Measurements from ENCODE around the gene EXO1. TPM values are rescaled to one million over a fixed set of nuclear protein-coding genes. Genes with fewer than 3 reads are reported as not detected.
A peak's percentile ranks its signal among the peaks of the same experiment; 100 is the strongest.

EXO1 gene
- total and polyA plus RNA-seq, 9 of the 15 experiments (the other 6 are each of a cell fraction or from before 2014, with no cell fraction given): 36.0 to 125 (median 83.9) TPM

GRCh38 chr1:241800640-241801039 is 47.4 kb upstream of the EXO1 start:
- ChIA-PET POLR2A (interaction anchor here (1.6 kb wide), 1 partner anchor 18 kb away, joined by 5 read pairs; no protein-coding TSS in a partner anchor), CTCF (ENCODE audit: low intra/inter-chr PET ratio) (no interaction called here)
- no peak for ATAC-seq
- Histone ChIP-seq H2AFZ (ENCODE audit: low read depth, low read length) (no peak overlapping the region), H3K9me1 (ENCODE audit: control insufficient read depth, insufficient read depth, low read length) (no peaks in the 10 kb centered on the region), H3K36me3 (ENCODE audit: control insufficient read depth, insufficient read depth, low read length) (no peaks in the 10 kb centered on the region), H3K4me2 (ENCODE audit: insufficient read depth, low read length) (no peak overlapping the region), H3K27me3 (ENCODE audit: control insufficient read depth in 2 of 2, insufficient read depth in 2 of 2, low read length in 2 of 2) (no peaks in the 10 kb centered on the region), H3K27ac (ENCODE audit: extremely low read depth, low read depth, low read length) (no peak overlapping the region), H3K4me3 (no peak overlapping the region), H4K20me1 (replicated peaks; ENCODE audit: control insufficient read depth, insufficient read depth, low read length) (no peaks in the 10 kb centered on the region), H3K4me1 (replicated peaks in 1 of 2; ENCODE audit: control insufficient read depth in 2 of 2, insufficient read depth in 2 of 2, low read length in 2 of 2) (no peaks in the 10 kb centered on the region; a peak in 1 of 5 replicates), H3K79me2 (ENCODE audit: control insufficient read depth, insufficient read depth, low read length) (no peaks in the 10 kb centered on the region), H3K9ac (ENCODE audit: insufficient read depth in 1 of 2, low read depth in 2 of 2, low read length in 2 of 2) (no peak overlapping the region), H3K9me3 (replicated peaks; ENCODE audit: control insufficient read depth, insufficient read depth, low read depth, low read length) (no peaks in the 10 kb centered on the region)
- in situ Hi-C loops (cut with MboI): no loop called here
- intact Hi-C loops (cut with micrococcal nuclease): no loop called here
- BruUV-seq (replicated peaks): no TSS peak
- 44% methylated on average over 3 of the region's 3 CpGs for WGBS (ENCODE audit: insufficient coverage, low coverage, missing lambda C conversion rate)
- no peak for DNase-seq (ENCODE audit: extremely low read depth in 1 of 4, low spot score in 3 of 4)
- no peak for FAIRE-seq
- TF ChIP-seq DACH1 (IDR thresholded peaks at IDR 0.05; ENCODE audit: partially characterized antibody) (peak; percentile 80), PHB (CRISPR knock-in tag; IDR thresholded peaks at IDR 0.05) (no peak)

- Histone ChIP-seq H3K9me3 (replicated peaks; ENCODE audit: control insufficient read depth, insufficient read depth, low read depth, low read length) (no peaks in the 10 kb centered on the region), H2AFZ (ENCODE audit: low read depth, low read length) (no peak overlapping the region), H3K36me3 (ENCODE audit: control insufficient read depth, insufficient read depth, low read length) (no peaks in the 10 kb centered on the region), H3K27me3 (ENCODE audit: control insufficient read depth in 2 of 2, insufficient read depth in 2 of 2, low read length in 2 of 2) (no peaks in the 10 kb centered on the region), H4K20me1 (replicated peaks; ENCODE audit: control insufficient read depth, insufficient read depth, low read length) (no peaks in the 10 kb centered on the region), H3K4me3 (no peak overlapping the region), H3K27ac (ENCODE audit: extremely low read depth, low read depth, low read length) (no peak overlapping the region), H3K9me1 (ENCODE audit: control insufficient read depth, insufficient read depth, low read length) (no peaks in the 10 kb centered on the region), H3K4me2 (ENCODE audit: insufficient read depth, low read length) (no peak overlapping the region), H3K79me2 (ENCODE audit: control insufficient read depth, insufficient read depth, low read length) (no peaks in the 10 kb centered on the region), H3K4me1 (replicated peaks in 1 of 2; ENCODE audit: control insufficient read depth in 2 of 2, insufficient read depth in 2 of 2, low read length in 2 of 2) (peaks cover 6 to 15% of the 10 kb centered on the region in 2 experiments), H3K9ac (ENCODE audit: insufficient read depth in 1 of 2, low read depth in 2 of 2, low read length in 2 of 2) (no peak overlapping the region)
- POLR2A ChIA-PET: interaction anchor here (0.9 kb wide), 1 partner anchor 8 kb away, joined by 3 read pairs; no protein-coding TSS in a partner anchor
- intact Hi-C loops (cut with micrococcal nuclease) (no loop called here), in situ Hi-C loops (cut with MboI) (no loop called here)
- DNase-seq (ENCODE audit: extremely low read depth in 1 of 4, low spot score in 3 of 4) (no peak), ATAC-seq (no peak), FAIRE-seq (no peak)
- CTCF ChIA-PET (ENCODE audit: low intra/inter-chr PET ratio): no interaction called here
- no TSS peak for BruUV-seq (replicated peaks)
- 74% methylated on average over 3 of the region's 3 CpGs for WGBS (ENCODE audit: insufficient coverage, low coverage, missing lambda C conversion rate)
- TF ChIP-seq NBN (IDR thresholded peaks at IDR 0.05; ENCODE audit: low read depth) (no peak), MBD2 (IDR thresholded peaks at IDR 0.05; ENCODE audit: borderline replicate concordance, low read depth) (no peak), NONO (IDR thresholded peaks at IDR 0.05; ENCODE audit: low read depth in 2 of 2, low read length in 1 of 2) (no peak), FOXA3 (CRISPR knock-in tag; conservative IDR thresholded peaks at IDR 0.05 in 1 of 2, IDR thresholded peaks at IDR 0.05 in 1 of 2) (no peak), ZNF347 (CRISPR knock-in tag; IDR thresholded peaks at IDR 0.05; ENCODE audit: low read depth) (no peak), HNRNPLL (IDR thresholded peaks at IDR 0.05; ENCODE audit: low read depth, low read length, poor library complexity, severe bottlenecking) (no peak), CEBPG (CRISPR knock-in tag; IDR thresholded peaks at IDR 0.05) (no peak), CEBPG (tag; conservative IDR thresholded peaks at IDR 0.05 in 1 of 2, IDR thresholded peaks at IDR 0.05 in 1 of 2) (no peak), HDAC2 (IDR thresholded peaks at IDR 0.05) (no peak), XRCC4 (IDR thresholded peaks at IDR 0.05; ENCODE audit: extremely low read depth, insufficient read depth, insufficient read length) (no peak), CBFA2T3 (IDR thresholded peaks at IDR 0.05) (no peak), JUN (IDR thresholded peaks at IDR 0.05; ENCODE audit: borderline replicate concordance, low read depth, low read length) (no peak), JUN (CRISPR knock-in tag; IDR thresholded peaks at IDR 0.05; ENCODE audit: borderline replicate concordance) (no peak), EGR1 (conservative IDR thresholded peaks at IDR 0.05) (no peak), PCBP2 (IDR thresholded peaks at IDR 0.05; ENCODE audit: low read depth, low read length, poor library complexity, severe bottlenecking) (no peak), KLF16 (IDR thresholded peaks at IDR 0.05) (no peak), BACH1 (tag; IDR thresholded peaks at IDR 0.05) (no peak), SMAD3 (CRISPR knock-in tag; conservative IDR thresholded peaks at IDR 0.05) (no peak), CHD1 (IDR thresholded peaks at IDR 0.05; ENCODE audit: low read length) (no peak)
Measured at GRCh38 chr1:241802863-241803262, 45.1 kb upstream of the EXO1 start.
